NCI-H146 treated with DMSO at 0.1 percent for 48 hours (cell line): ENCODE data around the gene BRD7.
"Not testable (repeated sequence)": the region's sequence is repeated elsewhere in the genome, so short reads cannot be mapped to it uniquely, and the experiment has no call there.

Experiments
- DNase-seq: peaks from one replicate; lab custom pipeline; 2025; ENCODE audit not compliant: unreplicated experiment; lab: John Stamatoyannopoulos, UW

The BRD7 gene

DNA sequence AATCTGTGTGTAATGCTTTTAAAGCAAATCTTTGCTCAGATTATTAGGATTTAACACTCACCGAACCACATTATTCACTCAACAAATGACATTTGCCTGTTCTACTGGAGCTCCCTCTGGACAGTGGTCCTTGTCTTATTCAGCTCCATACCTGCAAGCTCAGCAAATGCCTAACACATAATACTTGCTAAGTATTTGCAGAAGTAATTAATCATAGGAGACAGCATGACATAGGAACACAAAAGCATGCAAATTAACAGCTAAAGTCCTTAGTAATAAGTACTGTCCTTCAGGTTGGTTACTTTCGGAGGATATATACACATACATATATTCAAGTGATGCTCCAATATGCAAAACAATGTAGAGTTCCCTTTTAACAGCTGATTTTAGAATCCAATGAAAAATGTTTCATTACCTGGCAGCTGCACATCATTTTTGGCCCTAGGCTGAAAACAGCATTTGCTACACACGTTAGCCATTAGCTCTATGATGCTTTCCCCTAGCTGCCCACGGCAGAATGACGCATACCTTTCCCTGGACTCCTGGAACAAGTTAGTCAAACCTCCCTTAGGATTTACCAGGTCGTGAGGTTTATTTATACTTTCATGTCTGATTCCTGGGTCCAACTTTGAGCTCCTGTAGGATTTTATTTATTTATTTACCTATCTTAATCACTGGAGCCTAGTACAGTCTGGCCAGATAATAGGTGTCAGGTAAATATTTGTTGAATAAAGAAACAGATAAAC, 8.6 kb downstream of the BRD7 start:
- no peak for DNase-seq

DNA sequence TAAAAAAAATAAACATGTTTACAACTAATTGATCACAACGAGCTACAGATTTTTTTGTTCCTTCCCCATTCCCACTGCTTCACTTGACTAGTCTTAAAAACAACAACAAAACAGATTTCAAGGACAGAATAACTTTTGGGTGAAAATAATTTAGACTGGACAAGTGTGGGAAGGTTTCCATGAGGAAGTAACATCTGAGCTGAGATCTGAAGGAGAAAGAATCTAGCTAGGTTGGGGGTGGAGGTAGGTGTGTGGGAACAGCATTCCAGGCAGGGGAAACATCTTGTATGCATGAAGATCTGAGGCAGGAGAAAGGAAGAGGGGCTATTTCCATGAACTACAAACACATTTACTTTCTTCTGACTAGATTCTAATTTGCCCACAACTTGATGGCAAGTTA, 9.2 kb downstream of the BRD7 start:
- DNase-seq, result no peak

DNA sequence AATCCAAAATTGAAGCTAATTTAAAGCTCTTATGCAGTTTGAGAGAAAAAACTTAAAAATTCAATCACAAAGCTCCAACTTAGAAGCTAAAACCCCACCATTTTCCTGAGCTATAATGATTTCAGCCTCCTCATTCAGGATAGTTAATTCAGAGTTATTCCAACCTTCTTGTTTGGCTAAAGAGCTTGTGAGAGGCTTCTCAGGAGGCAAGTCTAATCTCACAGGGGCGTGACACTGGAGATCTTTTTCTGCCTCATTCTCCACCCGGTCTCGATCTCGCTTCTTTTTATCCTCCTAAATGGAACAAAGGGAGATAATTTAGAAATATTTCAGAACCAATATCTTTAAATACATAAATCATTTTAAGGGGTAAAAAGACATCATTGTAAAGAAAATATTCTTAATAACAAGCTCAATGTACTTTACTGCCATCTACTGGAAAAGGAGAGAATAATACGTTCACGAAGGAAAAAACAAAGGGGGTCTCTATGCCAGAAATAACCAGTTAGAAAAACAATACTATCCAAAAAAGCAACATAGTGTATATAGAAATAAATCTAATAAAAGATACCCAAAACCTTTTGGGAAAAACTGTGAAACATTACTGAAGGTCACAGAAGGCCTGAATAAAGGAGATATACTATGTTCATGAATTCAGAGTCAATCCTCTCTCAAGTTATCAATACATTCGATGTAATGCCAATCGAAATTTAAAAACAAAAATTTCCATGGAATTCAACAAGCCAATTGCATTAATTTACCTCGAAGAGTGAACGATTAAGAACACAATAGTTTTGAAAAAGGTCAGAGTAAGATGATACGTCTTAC, 13.9 kb downstream of the BRD7 start:
- no peak for DNase-seq

DNA sequence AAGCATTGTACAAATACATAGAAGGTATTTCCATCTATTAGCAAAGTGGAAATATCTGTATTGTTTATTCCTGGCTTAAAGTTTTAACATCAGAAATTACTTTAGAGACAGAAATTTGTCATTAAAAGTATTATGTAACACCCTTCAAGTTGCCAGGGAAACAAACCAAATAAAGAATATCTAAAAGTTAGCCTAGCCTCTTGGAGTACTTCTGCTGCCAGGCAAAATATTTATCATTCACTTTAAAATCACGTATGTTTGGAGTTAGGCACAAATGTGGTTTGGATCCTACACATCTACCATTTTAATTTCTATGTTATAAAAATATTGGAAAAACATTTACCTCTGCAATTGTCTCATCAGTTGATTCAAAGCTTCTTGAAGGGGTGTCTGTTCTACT, 14.7 kb downstream of the BRD7 start:
- DNase-seq, result no peak

DNA sequence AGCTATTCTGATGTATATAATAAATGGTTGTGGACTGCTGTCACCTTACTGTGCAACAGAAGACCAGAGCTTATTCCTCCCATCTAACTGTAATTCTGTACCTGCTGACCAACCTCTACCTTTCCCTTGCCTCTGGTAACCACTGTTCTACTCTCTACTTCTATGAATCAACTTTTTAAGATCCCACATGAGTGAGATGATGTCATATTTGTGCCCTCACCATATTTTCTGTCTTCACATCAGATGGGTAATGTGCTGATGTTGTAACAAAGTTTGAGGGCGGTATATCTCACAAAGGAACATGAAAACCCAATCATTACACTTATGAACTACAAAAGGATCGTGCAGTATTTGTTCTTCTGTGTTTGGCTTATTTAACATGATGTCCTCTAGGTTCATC, 16.8 kb downstream of the BRD7 start:
- no peak for DNase-seq

DNA sequence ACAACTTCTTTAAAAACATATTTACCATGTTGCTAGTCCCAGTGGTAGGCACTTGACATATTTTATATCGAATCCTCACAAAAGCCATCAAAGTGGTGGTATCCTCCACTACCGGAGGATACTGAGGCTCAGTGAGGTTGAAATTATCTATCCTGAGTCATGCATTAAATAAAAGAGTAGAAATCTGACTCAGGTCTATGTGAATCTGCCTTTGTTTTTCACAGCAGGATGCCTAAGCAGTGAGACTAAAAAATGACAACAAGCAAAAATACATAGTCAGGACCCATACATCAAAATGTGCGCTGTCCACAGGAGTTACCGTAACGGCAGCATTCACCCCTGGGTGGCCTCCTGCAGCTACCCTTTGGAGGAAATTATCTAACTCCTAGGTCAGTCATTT, 17.7 kb downstream of the BRD7 start:
- DNase-seq, result no peak

DNA sequence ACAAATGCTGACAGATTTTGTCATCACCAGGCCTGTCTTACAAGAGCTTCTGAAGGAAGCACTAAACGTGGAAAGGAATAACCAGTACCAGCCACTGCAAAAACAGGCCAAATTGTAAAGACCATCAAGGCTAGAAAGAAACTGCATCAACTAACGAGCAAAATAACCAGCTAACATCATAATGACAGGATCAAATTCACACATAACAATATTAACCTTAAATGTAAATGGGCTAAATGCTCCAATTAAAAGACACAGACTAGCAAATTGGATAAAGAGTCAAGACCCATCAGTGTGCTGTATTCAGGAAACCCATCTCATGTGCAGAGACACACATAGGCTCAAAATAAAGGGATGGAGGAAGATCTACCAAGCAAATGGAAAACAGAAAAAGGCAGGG, 23.6 kb downstream of the BRD7 start:
- not testable (repeated sequence) for DNase-seq

DNA sequence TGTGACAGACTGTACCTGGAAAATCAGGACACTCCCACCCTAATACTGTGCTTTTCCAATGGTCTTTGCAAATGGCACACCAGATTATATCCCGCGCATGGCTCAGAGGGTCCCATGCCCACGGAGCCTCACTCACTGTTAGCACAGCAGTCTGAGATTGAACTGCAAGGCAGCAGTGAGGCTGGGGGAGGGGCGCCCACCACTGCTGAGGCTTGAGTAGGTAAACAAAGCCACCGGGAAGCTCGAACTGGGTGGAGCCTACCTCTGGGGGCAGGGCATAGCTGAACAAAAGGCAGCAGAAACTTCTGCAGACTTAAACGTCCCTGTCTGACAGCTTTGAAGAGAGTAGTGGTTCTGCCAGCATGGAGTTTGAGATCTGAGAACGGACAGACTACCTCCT, 25.2 kb downstream of the BRD7 start:
- DNase-seq, result not testable (repeated sequence)

DNA sequence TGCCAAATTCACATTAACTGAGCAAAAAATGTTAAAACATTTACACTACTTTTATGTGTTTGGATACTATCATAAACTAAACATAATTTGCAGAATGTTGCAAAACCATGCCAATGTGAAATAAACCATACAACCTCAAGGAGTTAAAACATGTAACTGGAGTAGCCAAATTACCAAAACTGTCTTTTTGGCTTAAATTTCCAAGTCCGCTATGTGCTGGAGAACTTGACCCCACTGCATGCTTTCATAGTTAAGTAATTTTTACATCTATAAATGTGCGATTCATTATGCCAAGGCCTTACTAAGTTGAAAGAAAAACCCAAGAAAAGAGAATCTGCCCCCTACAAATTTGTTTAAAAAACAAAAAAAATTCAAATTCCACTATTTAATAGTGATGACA, 28.2 kb downstream of the BRD7 start:
- no peak for DNase-seq

DNA sequence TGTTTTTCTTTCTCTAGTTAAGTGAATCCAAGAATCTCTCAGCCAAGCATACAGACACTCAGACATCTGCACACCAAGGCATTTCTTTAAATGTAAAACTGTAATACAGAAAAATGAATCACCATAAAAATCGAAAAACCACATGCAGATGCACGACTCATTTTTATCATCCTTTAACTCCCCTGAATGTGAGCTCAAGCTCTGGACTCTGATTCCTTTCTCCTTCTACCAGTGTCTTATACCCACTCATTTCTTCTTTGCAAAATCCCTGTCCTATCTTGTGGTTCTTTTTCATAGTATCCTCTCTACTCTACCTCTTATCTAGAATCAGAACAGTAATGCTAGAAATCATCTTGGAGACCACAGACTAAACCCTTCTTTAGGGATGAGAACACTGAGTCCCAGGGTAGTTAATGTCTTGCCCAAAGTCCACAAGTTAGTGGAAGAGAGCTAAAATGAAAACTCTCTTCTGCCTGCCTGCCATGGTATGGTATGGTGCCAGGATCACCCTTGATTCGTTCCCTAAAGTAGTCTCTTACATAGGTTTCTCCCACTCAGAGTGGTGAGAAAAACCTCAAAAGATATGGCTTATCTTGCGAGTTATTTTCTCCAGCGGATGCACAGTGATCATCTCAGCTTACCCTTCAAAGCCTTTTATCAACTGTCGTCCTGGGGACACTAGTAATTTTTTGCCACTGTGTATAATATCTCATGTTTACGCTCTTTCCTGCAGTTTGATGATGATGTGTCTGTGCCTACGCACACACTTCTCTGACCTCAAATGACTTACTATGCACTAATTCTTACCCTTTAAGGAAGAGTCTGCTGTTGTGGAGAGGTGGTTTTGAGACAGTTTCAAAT, 30.2 kb downstream of the BRD7 start:
- no peak for DNase-seq

DNA sequence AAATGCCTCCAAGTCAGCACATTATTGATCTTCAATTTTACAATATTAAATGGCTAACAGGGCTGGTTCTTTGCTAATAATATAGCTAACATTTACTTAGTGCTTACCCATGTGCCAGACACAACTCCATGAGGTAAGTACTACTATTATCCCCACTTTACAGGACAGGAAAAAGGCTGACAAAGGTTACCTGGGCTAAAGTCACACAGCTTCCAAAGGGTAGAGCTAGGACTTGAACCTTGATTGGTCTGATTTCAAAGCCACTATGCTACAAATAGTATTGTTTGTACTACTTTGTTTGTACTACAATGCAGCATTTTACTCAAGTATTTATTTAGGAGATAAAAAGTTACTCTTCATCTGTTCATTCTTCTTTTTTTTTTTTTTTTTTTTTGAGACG, 31.9 kb downstream of the BRD7 start:
- no peak for DNase-seq

DNA sequence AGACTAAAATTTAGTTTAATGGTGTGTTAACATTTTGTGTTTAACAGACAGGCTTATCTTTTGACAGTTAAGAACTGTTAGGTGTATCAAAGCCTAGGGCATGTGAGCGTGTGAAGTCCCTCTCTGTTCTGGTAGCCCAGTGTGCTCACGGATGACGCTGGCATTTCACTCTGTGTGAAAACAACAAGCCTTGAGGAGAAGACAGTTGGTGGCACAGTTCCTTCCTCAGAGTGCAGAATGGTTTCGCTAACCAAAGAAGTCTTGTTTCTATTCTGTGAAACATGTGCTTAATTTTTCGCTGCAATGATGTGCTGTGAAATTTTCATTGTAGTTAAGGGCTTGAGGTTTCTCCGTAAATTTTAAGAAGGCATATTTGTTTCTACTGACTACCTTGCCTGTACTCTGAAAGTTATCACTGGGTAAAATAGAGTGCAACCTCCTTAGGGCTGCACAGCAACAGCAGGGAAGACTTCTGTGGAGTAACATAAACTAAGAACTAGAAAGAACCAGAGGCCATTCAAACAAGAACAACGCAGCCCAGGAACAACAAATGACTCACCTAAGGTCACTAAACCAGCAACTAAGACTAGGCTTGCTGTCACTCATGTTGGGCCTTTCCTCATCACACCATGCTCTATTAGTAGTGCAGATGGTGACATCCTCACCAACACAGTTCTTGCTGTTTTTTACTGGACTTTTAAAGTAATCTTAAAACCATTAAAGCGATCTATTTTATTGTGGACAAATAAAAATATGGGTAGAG, 33.4 kb downstream of the BRD7 start:
- no peak for DNase-seq

DNA sequence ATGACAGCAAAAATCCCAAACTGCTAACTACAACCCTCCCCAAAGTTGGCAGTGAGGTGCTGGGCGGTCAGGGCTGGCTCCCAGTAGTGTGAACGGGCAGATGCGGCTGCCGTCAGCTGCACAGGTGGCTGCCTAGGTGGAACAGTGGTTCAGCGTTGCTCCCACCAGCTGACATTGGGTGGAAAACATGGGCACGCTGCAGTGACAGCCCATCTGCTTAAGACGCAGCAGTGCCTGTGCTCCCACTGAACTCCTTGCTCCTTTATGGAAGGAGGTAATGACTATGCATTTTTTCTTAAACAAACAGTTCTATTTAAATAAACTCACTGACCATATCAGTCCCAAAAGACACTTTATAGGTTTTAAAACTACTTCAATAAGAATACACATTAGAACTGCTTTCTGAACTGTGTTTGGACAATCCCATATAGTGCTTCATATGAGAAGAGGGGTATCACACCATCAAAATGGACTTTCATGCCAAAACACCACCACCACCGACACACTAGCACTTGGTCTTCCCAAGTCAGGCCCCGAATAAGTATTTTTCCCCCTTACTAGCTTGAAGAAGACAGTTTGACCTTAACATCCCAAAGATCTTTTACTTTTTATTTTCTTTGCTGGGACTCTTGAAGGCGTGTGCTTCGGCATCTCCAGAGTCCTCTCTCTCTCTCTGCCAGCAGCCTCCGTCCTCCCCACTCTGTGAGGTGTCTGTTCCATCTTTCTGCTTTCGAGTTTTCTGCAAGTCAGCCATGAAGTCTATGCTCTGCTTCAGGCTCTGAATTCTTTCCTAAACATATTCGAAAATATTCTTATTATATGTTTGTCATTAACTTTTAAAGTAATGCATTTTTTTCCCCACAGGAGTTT, 34.4 kb downstream of the BRD7 start:
- no peak for DNase-seq

DNA sequence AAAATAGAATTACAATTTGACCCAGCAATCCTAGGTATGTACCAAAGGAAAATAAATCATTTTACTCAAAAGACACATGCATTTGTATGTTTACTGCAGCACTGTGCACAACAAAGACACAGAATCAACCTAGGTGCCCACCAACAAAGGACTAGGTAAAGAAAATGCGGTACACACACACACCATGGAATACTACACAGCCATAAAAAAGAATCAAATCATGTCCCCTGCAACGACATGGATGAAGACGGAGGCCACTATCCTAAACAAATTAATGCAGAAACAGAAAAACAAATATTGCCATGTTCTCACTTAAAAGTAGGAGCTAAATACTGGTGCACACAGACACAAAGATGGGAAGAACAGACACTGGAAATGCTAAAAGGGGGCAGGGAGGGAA, 36.2 kb downstream of the BRD7 start:
- no peak for DNase-seq

DNA sequence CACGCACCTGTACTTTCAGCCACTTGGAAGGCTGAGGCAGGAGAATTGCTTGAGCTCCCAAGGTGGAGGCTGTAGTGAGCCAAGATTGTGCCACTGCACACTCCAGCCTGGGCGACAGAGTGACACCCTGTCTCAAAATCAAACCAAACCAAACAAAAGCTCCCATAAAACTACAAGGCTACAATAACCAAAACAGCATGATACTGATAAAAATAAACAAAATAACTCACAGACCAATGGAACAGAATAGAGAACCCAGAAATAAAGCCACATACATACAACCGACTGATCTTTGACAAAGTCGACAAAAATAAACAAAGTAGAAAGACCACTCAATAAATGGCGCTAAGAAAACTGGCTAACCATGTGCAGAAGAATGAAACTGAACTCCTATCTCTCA, 37.2 kb downstream of the BRD7 start:
- no peak for DNase-seq

DNA sequence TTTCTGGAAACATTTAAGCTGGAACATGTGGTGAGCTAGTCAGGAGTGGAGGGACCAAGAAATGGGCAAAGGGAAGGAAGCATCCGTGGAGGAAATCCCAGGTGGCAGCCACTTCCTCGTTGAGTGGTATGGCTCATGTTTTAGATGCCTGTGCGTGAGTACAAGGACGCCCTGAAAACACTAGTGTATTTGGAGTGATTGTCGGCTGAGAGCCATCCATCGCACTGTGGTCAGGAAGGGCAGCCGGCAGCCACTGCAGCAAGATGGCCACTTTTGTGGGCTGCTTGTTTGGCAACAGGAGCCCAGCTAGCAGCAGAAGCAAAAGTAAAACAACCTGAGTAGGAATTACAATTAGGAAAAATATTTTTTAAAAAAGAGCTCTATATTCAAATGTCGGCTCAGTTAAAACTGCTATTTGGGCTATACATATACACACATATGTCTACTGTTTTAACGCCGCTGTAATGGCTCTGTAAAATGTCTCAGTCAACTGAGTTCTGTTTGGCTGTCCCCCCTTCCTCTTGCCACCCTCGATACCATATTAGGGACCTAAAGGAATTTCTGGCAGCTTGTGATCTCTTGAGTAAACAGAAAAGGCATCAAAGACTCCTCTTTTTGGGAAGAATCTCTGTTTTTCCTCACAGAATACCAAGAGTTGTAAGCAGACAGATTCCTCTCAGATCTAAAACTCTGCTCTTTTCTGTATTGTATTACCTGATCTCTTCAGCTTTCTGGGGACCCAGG, 39.2 kb downstream of the BRD7 start:
- no peak for DNase-seq

DNA sequence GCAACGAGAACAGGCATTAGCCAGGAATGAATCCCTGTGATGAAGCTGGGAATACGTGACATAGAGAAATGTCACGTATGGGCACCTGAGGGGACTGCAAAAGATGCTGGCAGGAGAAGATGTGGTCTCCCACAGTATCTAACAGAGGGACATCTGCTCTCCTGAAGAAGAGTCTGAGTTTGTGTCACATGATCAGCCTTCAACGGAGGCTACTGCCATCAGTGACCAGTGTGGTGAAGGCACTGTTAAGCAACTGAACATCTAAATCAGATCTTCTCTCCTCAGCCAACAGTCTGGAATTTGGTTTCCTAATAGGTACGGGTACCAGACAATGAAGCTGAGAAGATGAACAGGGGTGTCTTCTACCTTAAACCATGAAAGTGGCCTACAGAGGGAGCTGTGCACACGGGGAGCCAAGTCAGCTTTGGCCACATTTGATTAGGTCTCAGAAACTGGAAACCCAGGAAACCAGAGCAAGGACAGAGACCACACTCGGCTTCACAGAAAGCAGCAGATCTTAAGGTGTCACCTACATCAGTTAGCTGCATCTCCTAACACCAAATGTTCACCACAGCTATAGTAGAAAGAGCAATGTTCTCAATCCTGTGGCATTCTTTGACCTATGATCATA, 41.8 kb downstream of the BRD7 start:
- DNase-seq, result no peak

DNA sequence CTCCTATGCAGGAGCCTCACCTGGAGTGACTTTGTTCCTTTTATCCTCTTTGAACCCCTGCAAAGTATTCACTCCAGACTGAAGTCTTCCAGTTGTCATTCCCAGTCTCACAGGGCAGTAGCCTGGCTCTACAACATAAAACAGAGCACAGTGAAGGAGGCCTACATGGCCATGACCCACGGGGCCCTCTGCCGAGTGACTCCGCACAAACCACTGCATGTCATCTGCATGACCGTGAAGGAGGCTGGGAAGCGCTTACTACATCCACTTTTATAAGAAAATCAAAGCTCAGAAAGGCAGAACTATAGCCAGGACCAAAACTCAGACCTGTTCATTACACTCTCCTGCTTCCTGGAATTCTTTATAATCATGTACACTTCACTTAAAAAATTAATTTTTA, 42.5 kb downstream of the BRD7 start:
- no peak for DNase-seq

DNA sequence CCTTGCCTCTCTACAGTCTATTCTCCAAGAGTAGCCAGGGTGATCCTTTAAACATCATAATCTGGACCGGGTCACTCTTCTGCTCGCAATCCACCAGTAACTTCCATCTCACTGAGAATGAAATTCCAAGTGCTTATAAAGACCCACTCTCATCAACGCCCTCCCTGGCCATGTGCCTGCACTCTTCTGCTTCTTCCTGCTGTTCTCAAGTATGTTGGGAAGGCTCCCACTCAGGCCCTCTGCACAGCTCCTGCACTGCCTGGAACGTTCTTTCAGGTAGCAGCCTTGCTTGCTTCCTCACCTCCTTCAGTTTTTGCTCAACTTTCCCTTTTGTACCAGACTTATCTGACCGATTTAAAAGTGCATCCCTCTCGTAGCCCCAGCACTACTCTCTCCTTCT, 44.4 kb downstream of the BRD7 start:
- no peak for DNase-seq
